Gastrocnemius medialis (tissue), 4 donors: ENCODE data around the gene PXDN. TPM values are rescaled to one million over a fixed set of nuclear protein-coding genes. Genes with fewer than 3 reads are reported as not detected.

Experiments used
- ATAC-seq, 2 donors: fragments of 150-250 bp; one replicate each; pipeline ENCODE4 v1.9.1; 2016
- DNase-seq, 2 donors: peaks; one replicate each; pipeline ENCODE4 v3.0.0-alpha.2; 2019
- H3K27ac ChIP-seq, 4 donors: fragments of 200-600 bp; sonication (generic); 1 replicate in 1 of 4; 2 replicates in 3 of 4; pipeline ENCODE4 v1.5.1; 2016 to 2018; ENCODE audit warnings: mild to moderate bottlenecking in 2 of 4, moderate library complexity in 1 of 4
- H3K27me3 ChIP-seq, 3 donors: fragments of 200-600 bp; sonication (generic) in 2 of 3; 1 replicate in 1 of 3; 2 replicates in 2 of 3; pipeline versions ENCODE4 v1.5.1 to v1.6.0; 2016 to 2019; ENCODE audit warnings: mild to moderate bottlenecking in 1 of 3, moderate library complexity in 1 of 3
- H3K36me3 ChIP-seq, 2 donors: fragments of 200-600 bp; sonication (generic) in 1 of 2; one replicate each; pipeline ENCODE4 v1.5.1; 2017 to 2018
- H3K4me1 ChIP-seq, 2 donors: fragments of 200-600 bp; sonication (generic) in 1 of 2; one replicate each; pipeline ENCODE4 v1.5.1; 2016 to 2017; ENCODE audit warnings: mild to moderate bottlenecking in 2 of 2
- H3K4me3 ChIP-seq, 4 donors: fragments of 200-600 bp; sonication (generic) in 3 of 4; 1 replicate in 1 of 4; 2 replicates in 3 of 4; pipeline ENCODE4 v1.5.1; 2016 to 2019; ENCODE audit warnings: mild to moderate bottlenecking in 2 of 4
- H3K9me3 ChIP-seq, 3 donors: fragments of 200-600 bp; sonication (generic) in 2 of 3; 1 replicate in 1 of 3; 2 replicates in 2 of 3; pipeline ENCODE4 v1.5.1; 2016 to 2019
- CTCF ChIP-seq, 5 experiments: fragments of 450-650 bp in 3 of 5; fragments of 200-600 bp in 2 of 5; sonication (generic) in 2 of 5; IDR thresholded peaks in 4 of 5; conservative IDR thresholded peaks in 1 of 5; 1 replicate in 4 of 5; 2 replicates in 1 of 5; pipeline ENCODE4 v1.5.1; 2016 to 2019; ENCODE audit warnings: antibody characterized with exemption in 5 of 5, mild to moderate bottlenecking in 3 of 5, moderate library complexity in 3 of 5
- POLR2A ChIP-seq, 2 donors: fragments of 450-650 bp; IDR thresholded peaks; one replicate each; pipeline ENCODE4 v1.6.1; 2017; ENCODE audit warnings: antibody characterized with exemption in 2 of 2, mild to moderate bottlenecking in 2 of 2, moderate library complexity in 2 of 2
- in situ Hi-C, 4 donors: fragments of 200-750 bp; cut with MboI; loops; one replicate each; pipeline versions ENCODE4 v1.15.0 to v1.8.0; 2017; ENCODE audit warnings: low sequenced_read_pairs in 4 of 4
- intact Hi-C: fragments of 100-400 bp; cut with DNase I; formaldehyde crosslinking; loops from one replicate; pipeline ENCODE4 v1.15.1; 2023; ENCODE audit warnings: low total_unique reads
- total RNA-seq, 4 donors: library from RNA; depleted of rRNA; stranded (reverse); fragments of >200 nt; gene quantifications; one replicate each; pipeline versions ENCODE4 v1.1.0 to v1.2.3, GENCODE V29; 2016

The PXDN gene
- total RNA-seq, 4 donors from 2014 or later, result 7.8 to 13.4 (median 10.3) TPM

- no peak overlapping the region for H3K4me3 ChIP-seq
- ATAC-seq (no peak), DNase-seq (no peak)
- TF ChIP-seq POLR2A (IDR thresholded peaks at IDR 0.05) (no peak), CTCF (IDR thresholded peaks at IDR 0.05 in 4 of 5, conservative IDR thresholded peaks at IDR 0.05 in 1 of 5) (no peak)
- no peaks in the 10 kb centered on the region for H3K36me3 ChIP-seq
- peaks cover 0 to 3% of the 10 kb centered on the region in 2 donors for H3K4me1 ChIP-seq
- H3K9me3 ChIP-seq, result no peaks in the 10 kb centered on the region
- H3K27me3 ChIP-seq, result peaks cover 3 to 25% (median 5%) of the 10 kb centered on the region in 3 donors
- intact Hi-C loops, result no loop called here
- no peak overlapping the region for H3K27ac ChIP-seq
- in situ Hi-C loops, result no loop called here
Observed at GRCh38 chr2:1748741-1749488, 4.6 kb upstream of the PXDN start.

- H3K27ac ChIP-seq, result no peak overlapping the region
- H3K27me3 ChIP-seq, result peaks cover 6 to 28% (median 7%) of the 10 kb centered on the region in 3 donors
- no peak for TF ChIP-seq POLR2A (IDR thresholded peaks at IDR 0.05)
- no peak for TF ChIP-seq CTCF (IDR thresholded peaks at IDR 0.05 in 4 of 5, conservative IDR thresholded peaks at IDR 0.05 in 1 of 5)
- ATAC-seq, result no peak
- no peaks in the 10 kb centered on the region for H3K36me3 ChIP-seq
- peaks cover 1 to 3% of the 10 kb centered on the region in 2 donors for H3K4me1 ChIP-seq
- intact Hi-C loops, result no loop called here
- H3K9me3 ChIP-seq, result no peaks in the 10 kb centered on the region
- in situ Hi-C loops, result no loop called here
- H3K4me3 ChIP-seq, result no peak overlapping the region
- DNase-seq, result no peak
Observed at GRCh38 chr2:1748176-1748740, 3.9 kb upstream of the PXDN start.

- Histone ChIP-seq H3K4me1 (peaks cover 3 to 6% of the 10 kb centered on the region in 2 donors), H3K27me3 (peaks cover 11 to 26% (median 15%) of the 10 kb centered on the region in 3 donors), H3K9me3 (no peaks in the 10 kb centered on the region), H3K27ac (no peak overlapping the region), H3K36me3 (no peaks in the 10 kb centered on the region), H3K4me3 (no peak overlapping the region)
- intact Hi-C loops, result no loop called here
- no peak for ATAC-seq
- in situ Hi-C loops, result no loop called here
- TF ChIP-seq CTCF (IDR thresholded peaks at IDR 0.05 in 4 of 5, conservative IDR thresholded peaks at IDR 0.05 in 1 of 5), result no peak
- no peak for TF ChIP-seq POLR2A (IDR thresholded peaks at IDR 0.05)
- no peak for DNase-seq
Observed at GRCh38 chr2:1747065-1747941, 3.0 kb upstream of the PXDN start.

- TF ChIP-seq CTCF (IDR thresholded peaks at IDR 0.05 in 4 of 5, conservative IDR thresholded peaks at IDR 0.05 in 1 of 5) (no peak), POLR2A (IDR thresholded peaks at IDR 0.05) (no peak)
- intact Hi-C loops, result no loop called here
- no peaks in the 10 kb centered on the region for H3K9me3 ChIP-seq
- no peaks in the 10 kb centered on the region for H3K36me3 ChIP-seq
- peaks cover 11 to 18% (median 15%) of the 10 kb centered on the region in 3 donors for H3K27me3 ChIP-seq
- ATAC-seq (no peak), DNase-seq (no peak)
- in situ Hi-C loops, result no loop called here
- H3K27ac ChIP-seq, result no peak overlapping the region
- H3K4me1 ChIP-seq, result peaks cover 3 to 6% of the 10 kb centered on the region in 2 donors
- H3K4me3 ChIP-seq, result no peak overlapping the region
Observed at GRCh38 chr2:1746174-1747064, 2.1 kb upstream of the PXDN start.
